NCI-H2081 (cell line): Measurements from ENCODE around the gene MRC2.
"Not testable (repeated sequence)": the region's sequence is repeated elsewhere in the genome, so short reads cannot be mapped to it uniquely, and the experiment has no call there.

Experiments used
- DNase-seq, 2 experiments: peaks; one replicate each; lab custom pipeline; 2025; lab: John Stamatoyannopoulos, UW

The MRC2 gene, protein sequence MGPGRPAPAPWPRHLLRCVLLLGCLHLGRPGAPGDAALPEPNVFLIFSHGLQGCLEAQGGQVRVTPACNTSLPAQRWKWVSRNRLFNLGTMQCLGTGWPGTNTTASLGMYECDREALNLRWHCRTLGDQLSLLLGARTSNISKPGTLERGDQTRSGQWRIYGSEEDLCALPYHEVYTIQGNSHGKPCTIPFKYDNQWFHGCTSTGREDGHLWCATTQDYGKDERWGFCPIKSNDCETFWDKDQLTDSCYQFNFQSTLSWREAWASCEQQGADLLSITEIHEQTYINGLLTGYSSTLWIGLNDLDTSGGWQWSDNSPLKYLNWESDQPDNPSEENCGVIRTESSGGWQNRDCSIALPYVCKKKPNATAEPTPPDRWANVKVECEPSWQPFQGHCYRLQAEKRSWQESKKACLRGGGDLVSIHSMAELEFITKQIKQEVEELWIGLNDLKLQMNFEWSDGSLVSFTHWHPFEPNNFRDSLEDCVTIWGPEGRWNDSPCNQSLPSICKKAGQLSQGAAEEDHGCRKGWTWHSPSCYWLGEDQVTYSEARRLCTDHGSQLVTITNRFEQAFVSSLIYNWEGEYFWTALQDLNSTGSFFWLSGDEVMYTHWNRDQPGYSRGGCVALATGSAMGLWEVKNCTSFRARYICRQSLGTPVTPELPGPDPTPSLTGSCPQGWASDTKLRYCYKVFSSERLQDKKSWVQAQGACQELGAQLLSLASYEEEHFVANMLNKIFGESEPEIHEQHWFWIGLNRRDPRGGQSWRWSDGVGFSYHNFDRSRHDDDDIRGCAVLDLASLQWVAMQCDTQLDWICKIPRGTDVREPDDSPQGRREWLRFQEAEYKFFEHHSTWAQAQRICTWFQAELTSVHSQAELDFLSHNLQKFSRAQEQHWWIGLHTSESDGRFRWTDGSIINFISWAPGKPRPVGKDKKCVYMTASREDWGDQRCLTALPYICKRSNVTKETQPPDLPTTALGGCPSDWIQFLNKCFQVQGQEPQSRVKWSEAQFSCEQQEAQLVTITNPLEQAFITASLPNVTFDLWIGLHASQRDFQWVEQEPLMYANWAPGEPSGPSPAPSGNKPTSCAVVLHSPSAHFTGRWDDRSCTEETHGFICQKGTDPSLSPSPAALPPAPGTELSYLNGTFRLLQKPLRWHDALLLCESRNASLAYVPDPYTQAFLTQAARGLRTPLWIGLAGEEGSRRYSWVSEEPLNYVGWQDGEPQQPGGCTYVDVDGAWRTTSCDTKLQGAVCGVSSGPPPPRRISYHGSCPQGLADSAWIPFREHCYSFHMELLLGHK (N-terminal part only)

DNA sequence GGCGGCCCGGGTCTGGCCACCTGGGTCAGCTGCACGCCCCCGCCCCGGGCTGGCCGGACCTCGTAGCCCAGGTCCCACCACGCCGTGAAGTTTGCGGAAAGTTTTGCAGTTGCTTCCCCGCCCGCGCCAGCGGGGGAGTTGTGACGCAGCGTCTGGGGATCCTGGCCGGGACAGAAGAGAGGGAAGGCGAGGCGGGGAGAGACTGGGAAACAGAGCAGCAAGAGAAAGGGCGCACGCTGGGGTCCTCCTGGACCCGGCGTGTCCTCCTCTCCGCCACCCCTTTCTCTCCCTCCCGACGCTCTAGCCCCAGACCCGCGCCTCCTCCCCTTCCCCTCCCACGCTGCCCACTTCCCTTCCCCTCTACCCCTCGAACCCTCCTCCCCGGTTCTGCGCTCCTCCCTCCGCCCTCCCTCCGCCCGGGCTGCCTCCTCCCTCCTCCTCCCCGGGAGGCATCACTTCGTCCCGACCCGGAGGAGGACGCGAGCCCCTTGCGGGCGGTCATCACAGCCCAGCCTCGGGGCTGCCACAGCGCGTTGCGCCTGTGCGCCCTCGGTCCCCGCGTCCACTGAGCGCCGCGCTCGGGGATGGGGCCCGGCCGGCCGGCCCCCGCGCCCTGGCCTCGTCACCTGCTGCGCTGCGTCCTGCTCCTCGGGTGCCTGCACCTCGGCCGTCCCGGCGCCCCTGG, at the start of gene MRC2:
Gene MRC2, plus strand, starts transcription at position 452 of the 685 bp plus-strand sequence. Its CDS starts 133 bp downstream, at position 585.
- no peak for DNase-seq

- DNase-seq = no peak
Observed at GRCh38 chr17:62578757-62579487, 48.5 kb upstream of the MRC2 start.

- DNase-seq = no peak
Observed at GRCh38 chr17:62580947-62581346, 46.5 kb upstream of the MRC2 start.

GRCh38 chr17:62581764-62582163, 45.7 kb upstream of the MRC2 start:
- no peak for DNase-seq

DNA sequence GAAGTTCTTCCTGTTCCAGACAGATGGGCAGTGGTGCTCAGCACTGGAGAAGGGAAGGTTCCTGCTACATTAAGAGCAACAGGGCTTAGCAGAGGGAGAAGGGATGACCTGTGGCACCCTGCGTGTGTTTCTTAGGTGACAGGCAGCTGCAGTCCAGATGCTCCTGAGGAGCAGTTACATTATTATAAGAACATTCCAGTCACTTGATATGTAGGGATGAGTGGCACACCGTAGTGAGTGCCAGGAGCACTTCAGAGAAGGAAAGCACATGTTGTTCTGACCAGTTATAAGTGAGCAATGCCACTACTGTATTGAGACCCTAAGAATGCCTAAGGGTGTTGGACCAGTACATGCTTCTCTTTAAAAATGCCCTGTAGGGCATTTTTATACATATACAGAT, 39.9 kb upstream of the MRC2 start:
- no peak for DNase-seq

GRCh38 chr17:62588109-62588508, 39.4 kb upstream of the MRC2 start:
- DNase-seq = no peak

DNA sequence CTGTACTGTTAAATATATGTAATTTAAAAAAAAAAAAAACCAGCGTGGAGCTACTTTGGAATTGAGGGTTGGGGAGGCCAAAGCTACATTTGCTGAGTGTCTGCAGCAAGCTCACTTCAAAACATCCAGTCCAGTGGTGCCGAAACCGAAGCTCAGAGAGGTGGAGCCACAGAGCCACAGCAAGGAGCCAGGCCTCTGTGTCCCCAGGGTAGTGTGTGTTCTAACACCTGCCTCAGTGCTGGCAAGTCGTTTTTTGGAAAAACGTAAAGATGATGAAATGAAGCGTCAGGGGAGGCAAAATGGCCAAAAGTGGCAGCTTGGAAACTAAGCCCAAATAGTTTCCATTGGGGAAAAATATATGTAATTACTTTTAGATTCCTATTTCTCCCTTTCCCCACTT, 36.1 kb upstream of the MRC2 start:
- no peak for DNase-seq

DNA sequence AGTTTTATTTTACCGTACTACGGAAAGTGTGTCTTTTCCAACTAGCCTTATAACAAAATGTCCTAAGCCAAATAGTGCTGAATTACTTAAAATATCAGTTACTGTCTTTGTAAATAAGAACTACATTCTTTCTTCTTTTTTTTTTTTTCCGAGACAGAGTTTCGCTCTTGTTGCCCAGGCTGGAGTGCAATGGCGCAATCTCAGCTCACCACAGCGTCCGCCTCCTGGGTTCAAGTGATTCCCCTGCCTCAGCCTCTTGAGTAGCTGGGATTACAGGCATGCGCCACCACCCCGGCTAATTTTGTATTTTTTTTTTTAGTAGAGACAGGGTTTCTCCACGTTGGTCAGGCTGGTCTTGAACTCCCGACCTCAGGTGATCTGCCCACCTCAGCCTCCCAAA, 35.6 kb upstream of the MRC2 start:
- DNase-seq = not testable (repeated sequence)

GRCh38 chr17:62592341-62593099, 35.0 kb upstream of the MRC2 start:
- DNase-seq = peak in 1 of 2 experiments; percentile 32

DNA sequence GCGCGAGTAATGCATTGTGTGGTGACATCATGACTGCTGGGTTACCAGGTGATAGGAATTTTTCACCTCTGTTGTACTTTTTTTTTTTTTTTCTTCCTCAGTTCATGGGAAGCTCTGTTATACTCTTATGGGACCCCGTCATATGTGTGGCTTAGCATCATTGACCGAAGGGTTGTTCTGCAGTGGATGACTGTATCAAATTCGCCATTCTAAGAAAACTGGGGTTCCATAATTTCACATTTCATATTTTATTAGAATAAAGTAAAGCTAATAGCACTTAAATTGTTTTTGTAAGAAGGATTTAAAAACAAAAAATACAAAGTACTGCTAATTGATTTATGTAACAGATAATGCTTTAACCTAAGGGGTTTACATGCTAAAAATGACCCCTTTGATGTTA, 32.0 kb upstream of the MRC2 start:
- no peak for DNase-seq

DNA sequence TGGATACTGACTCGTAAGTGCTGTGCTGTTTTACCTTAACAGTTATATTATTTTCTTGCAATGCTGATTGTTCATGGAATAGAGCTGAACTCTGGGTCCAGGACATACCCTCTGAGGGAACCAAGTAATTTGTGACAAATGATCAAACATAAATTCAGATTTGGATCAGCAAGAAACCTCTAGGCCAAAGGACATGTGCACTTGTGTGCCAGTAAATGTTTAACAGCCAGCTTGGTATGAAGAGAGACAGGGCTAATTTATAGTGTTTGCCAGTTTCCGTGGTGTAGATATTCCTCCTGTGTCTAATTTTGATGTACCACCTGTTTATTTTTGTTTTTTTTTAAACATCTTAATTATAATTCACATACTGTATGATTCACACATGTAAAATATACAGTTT, 30.8 kb upstream of the MRC2 start:
- no peak for DNase-seq

DNA sequence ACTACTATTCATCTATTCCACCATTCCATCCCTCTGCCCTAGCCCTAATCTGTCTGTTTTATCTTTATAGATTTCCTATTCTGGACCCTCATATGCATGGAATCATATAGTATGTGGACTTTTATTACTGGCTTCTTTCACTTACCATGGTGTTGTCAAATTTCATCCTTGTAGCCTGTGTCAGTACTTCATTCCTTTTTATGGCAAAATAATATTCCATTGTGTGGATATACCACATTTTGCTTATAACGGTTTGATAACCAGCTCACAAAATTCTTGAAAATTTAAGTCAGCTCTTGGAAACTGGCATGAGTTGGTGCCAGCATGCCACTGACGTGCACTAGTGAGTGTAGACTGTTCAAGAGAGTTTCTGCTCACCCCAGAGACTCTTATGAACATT, 30.3 kb upstream of the MRC2 start:
- no peak for DNase-seq

- no peak for DNase-seq
Observed at GRCh38 chr17:62597920-62598319, 29.6 kb upstream of the MRC2 start.

DNA sequence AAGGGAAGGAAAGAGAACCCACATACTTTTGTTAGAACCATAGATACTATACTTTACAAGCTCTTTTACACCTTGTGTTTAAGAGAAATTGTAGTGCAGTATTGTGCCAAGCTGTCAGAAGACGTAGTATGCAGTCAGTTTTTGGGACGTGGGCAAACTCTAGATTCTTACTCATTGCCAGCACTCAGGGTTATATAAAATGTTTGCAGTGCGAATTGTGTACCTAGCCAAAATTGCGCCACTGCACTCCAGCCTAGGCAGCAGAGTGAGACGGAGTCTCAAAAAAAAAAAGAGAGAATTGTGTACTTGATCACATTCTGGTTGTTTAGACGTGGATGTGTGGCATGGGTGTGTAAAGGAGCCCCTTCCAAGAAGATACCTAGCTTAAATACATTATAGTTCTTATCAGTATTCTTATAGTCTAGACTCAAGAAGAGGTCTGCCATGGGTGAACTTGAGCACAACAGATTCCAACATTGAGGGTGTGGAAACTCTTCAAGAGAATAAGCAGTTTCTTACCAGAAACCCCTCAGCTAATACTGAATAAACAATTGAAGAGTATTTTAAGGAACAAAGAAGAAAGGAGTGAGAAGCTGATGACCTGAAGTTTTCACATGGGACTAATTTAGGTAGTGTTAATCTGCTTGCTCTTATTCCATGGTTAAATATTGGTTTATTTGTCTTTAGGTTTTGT, 27.4 kb upstream of the MRC2 start:
- DNase-seq = no peak

DNA sequence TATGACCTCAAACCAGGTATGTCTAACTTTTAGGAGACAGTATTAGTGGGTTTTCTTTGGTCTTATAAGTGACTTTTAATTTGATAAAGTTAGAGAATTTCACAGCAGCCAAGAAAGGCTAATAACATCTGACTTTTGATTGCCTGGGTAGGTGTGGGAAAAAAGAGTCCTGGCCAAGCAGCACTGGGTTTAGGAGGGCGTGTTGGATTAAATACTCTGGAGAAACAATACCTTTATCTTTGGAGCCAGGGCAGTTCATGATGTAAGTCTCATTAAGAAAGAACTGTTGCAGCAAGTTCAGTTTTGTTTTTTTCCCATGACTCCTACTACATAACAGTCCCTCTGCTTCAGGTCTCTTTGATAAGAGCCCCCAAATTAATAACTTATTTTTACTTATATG, 26.7 kb upstream of the MRC2 start:
- no peak for DNase-seq

DNA sequence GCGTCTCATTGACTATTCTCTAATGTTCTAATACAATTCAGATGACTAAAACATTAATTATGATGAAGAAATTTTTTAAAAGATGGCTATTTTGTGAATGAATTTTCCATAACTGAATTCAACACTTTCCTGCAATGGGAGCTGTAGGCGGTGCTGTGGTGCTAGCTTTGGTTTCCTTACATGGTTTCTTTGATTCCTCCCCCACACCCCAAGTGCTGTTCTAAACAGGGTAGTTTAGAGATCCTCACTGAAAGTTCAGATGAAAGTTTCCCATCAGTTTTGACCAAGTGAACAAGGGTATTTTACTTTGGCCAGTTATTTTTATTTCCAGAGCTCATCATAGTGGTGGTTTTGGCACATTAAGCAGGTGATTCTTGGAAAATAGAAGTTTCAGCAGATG, 26.0 kb upstream of the MRC2 start:
- DNase-seq = no peak

DNA sequence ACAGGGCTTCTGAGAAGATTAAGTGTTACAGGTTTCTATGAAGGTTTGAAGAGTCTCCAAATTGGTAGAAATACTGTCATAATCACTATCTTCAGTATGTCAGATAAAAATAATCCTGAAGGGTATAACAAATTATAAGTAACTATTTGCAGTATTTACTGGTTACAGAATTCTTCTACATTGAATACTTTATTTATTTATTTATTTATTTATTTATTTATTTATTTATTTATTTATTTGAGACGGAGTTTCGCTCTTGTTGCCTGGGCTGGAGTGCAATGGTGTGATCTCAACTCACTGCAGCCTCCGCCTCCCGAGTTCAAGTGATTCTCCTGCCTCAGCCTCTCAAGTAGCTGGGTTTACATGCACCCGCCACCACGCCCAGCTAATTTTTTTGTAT, 23.7 kb upstream of the MRC2 start:
- not testable (repeated sequence) for DNase-seq

- DNase-seq = no peak
Observed at GRCh38 chr17:62605588-62605987, 21.9 kb upstream of the MRC2 start.

DNA sequence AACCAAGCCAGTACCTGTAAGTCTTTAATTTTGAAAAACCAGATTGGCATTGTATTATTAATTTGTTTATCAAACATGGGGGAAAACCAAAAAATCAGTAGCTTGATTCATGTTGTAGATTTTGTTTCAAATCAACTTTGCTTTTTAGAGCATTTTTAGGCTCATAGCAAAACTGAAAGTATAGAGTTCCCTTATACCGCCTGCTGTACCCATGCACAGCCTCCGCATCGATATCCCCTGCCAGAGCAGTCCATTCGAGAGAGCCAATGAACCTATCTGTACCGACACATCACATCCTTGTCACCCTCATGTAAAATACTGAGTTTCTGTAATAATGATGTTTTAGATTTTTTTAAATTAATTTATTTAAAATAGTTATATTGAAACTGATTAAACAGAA, 16.2 kb upstream of the MRC2 start:
- DNase-seq = no peak

- no peak for DNase-seq
Observed at GRCh38 chr17:62611728-62612127, 15.7 kb upstream of the MRC2 start.
